Stimulated activated CD8-positive, alpha-beta memory T cell treated with anti-CD3 and anti-CD28 coated beads, Interleukin-12 subunit alpha, Interleukin-12 subunit beta, amount 100 ng/mL, for 1 hour (primary cell): ENCODE results near the gene SRBD1.
A peak's percentile ranks its signal among the peaks of the same experiment; 100 is the strongest.

Source experiments
- DNase-seq: peaks from one replicate; pipeline ENCODE4 v3.0.0-alpha.2; 2020; ENCODE audit warnings: low read depth

Gene SRBD1

DNA sequence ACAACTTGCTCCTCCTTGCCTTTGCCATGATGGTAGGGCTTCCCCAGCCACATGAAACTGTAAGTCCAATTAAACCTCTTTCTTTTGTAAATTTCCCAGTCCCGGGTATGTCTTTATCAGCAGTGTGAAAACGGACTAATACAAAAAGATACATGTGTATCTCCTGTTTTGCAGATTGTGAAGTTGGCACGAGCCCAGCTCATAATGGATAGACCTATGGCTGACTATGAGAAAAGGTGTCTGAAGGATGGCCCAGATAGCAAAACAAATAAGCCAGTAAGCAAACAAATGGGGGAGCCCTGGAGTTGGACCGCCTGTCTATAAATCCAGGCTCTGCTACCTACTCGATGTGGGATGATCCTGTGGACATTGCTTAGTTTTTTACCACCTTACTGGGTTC lies 24.9 kb upstream of the SRBD1 start:
- DNase-seq, result no peak

DNA sequence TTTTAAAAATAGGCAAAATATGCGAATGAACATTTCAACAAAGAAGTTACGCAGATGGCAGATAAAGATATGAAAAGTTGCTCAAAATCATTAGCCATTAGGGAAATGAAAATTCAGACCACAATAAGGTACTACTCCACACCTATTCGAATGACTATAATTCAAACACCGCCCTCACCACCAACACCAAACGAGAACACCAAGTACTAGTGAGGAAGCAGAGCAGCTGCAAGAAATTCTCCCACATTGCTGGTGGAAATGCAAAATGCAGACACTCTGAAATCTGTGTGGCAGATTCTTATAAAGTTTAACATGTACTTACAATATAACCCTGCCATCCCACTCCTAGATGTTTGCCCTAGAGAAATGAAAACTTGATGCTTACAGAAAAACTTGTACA lies 23.2 kb upstream of the SRBD1 start:
- DNase-seq, result no peak

DNA sequence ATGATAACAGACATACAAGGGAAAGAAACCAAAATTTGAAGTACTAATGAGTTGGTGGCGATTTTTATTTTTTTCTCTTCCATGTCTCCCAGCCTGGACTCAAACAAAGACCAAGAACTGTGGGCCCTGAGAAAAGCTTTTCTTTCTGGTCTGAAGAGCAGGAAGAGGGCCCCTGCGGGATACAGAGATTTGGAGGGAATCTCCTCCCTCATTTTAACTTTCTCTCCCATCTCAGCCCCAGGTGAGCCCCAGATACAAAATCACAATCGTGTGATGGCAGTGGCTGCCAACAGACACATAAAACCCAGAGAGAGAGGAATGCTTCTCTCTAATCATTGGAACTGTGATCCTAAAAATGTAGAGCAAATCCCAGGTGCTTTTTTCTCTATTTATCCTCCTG lies 20.9 kb upstream of the SRBD1 start:
- no peak for DNase-seq

DNA sequence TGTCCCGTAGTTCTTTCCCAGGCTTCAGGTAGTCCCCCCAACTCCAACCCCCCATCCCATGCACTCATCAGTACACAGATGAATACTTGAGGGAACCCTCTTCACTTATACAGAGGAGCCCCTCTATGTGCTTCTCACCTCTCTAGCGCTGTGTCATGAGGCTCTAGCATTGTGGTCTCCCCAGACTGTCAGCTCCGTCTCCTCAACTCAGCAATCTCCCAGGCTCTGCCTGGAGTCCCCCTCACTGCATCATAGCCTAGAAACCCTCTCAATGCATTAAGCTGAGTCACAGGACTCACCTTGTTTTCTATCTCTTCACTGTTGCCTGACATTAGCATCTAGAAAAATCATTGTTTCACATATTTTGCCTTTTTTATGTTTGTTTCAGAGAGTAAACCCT lies 20.3 kb upstream of the SRBD1 start:
- no peak for DNase-seq

DNA sequence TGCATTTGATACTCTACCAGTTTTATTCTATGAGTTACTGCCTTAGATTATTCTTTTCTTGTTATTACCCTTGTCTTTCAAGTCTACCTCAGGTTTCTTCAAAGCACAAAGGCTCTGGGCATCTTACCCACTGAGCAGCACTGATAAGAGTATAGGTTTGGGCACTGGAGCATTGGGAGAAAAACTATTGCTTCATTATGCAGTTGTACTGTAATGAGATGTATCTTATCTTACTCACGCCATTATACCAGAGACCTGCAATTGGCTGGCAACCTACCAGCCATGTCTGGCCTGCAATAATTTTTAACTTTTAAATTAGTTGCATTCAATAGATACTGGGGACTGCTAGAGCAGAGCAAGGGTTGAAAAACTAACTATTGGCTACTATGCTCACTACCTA lies 18.9 kb upstream of the SRBD1 start:
- no peak for DNase-seq

DNA sequence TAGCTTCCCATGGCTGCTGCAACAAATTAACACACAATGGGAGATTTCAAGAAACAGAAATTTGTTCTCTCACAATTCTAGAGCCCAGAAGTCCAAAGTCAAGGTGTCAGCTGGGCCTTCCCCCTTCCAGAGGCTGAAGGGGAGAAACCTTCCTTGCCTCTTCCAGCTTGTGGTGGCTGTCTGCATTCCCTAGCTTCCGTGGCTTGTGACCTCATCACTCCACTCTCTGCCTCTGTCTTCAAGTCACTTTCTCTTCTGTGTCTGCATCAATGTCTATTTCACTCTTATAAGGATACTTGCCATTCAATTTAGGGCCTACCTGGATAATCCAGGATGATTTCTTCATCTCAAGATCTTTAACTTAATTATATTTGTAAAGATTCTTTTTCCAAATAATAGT lies 16.8 kb upstream of the SRBD1 start:
- DNase-seq, result no peak

DNA sequence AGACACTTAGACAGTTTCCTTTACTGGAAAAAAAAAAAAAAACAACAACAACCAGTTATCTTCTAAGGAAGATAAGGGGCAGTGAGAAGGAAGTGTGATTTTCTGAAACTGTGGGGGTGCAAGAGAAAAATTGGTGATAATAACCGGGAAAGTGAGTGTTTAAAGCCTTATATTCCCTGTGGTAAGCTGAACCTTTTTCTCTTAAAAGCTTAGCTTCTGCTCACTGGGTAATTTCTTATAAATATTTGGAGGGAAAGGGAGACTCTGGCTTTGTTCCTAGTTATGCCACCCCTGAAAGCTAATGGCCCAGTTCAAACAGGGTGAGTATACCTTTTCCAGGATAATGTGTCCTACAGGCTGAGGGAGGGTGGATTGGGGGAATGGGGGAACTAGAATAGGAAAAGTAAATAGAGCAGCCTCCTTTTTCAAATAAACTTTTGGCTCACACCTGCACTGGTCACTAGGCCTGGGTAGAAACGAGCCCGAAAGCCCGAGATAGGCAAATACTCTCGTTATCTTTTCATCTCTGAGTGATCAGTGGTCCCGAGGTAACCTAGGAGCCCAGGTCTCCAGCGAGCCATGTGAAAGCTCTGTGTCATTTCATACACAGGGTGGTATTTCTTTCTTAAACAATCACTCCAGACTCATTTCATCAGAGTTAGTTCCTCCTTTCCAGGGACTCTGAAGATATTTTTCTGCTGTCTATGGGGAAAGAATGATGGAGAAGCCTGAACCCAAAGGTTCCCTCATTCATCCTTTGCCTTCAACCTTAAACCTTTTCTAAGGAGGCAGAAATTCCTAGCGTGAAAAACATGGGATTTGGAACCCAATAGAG lies 15.5 kb upstream of the SRBD1 start:
- DNase-seq, result no peak

DNA sequence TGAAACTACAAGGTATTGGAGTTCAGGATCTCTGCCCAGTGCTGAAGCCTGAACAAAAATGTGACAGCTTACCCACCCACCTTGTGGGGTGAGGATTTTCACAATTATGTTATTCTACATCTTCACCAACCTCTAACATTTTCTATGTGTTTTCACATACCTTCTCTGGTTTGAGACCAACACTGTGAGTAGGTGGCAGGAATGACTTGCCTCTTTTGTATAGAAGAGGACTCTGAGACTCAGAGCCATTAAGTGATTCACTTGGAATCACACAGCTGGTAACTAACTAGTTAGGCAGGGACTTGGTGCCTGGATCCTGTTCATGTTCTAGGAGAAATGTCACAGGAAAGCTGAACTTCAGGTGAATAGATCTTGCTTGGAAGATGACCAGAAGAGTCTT lies 14.8 kb upstream of the SRBD1 start:
- DNase-seq, result no peak

DNA sequence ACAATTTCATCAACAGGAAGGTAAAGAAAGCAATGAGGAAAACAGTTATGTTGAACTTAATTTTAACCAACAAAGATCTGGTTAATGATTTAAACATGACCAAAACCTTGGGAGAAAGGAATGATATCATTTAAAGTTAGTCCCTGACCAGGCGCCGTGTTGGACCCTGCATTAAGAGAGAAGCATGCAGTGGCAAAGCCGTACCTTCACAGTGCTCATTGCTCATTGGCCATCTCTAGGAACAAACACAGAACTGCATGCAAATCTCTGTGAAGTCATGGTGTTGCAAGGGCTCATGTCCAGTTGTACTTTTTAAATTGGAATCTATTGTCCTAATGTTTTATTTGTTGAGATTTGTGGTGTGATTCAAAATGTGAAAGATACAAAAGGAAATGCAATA lies 12.0 kb upstream of the SRBD1 start:
- DNase-seq, result no peak

DNA sequence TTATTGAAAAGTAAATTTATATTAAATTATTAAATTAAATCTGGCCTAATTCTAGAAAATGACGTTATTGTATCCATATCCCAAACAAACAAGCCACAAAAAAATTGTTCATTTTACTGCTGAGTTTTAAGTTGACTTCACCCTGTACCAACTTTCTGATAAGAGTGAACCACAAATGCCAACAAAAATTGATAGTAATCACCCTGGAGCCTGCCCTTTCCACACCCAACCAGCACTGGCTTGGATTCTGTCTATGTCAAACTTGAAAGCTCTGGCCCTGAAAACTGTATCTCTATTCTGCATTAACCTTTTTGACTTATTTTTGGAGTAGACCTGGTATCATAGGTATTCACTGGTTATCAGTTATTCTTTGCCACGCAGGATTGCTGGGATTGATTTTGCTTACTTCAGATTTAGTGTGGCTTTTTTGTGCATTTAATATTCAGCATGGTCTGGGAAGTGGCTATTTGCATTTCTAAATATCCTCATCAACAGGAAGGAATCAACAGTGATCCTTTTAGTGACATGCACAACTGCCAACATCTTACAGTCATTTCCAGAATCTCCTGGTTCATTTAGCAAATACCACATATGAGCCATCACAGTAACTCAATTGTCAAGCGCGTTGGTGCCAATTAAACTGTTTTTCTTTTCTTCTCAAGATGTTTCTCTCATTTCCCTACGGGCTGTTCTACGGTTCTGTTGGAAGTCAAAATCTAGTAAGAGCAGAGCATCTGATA lies 11.4 kb upstream of the SRBD1 start:
- DNase-seq, result no peak

DNA sequence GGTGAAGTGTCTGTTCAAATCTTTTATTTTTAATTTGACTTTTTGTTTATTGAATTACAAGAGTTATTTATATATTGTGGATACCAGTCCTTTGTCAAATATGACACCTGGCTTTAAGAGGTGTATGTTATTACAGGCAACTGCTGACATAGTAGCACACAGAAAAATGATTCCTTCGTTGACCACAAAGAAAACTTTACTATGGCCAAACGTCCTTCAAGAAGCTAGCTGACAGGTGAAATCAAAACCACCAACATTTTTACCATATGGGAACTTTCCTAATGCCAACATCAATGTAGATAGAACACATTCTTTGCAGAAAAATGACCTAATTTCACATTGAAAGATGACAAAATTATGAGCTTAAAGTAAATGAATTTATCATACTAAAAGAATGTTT lies 6.4 kb upstream of the SRBD1 start:
- DNase-seq, result no peak

DNA sequence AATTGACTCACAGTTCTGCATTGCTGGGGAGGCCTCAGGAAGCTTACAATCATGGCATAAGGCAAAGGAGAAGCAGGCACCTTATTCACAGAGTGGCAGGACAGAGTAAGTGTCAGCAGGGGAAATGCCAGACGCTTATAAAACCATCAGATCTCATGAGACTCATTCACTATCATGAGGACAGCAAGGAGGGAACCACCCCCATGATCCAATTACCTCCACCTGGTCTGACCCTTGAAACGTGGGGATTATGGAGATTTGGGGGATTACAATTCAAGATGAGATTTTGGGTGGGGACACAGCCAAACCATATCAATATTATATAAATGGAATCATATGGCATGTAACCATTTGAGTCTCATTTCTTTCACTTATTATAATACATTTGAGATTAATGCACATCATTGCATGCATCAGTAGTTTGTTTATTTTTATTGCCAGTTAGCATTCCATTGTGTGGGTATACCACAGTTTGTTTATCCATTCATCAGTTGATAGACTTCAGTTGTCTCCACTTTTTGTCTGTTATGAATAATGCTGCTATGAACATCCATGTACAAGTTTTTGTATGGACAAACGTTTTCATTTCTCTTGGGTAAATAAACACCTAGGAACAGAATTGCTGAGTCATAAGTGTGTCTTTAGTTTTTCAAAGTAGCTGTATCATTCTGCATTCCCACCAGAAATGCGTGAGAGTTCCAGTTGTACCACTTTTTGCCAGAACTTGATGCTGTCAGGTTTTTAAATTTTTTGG lies 5.8 kb upstream of the SRBD1 start:
- no peak for DNase-seq

DNA sequence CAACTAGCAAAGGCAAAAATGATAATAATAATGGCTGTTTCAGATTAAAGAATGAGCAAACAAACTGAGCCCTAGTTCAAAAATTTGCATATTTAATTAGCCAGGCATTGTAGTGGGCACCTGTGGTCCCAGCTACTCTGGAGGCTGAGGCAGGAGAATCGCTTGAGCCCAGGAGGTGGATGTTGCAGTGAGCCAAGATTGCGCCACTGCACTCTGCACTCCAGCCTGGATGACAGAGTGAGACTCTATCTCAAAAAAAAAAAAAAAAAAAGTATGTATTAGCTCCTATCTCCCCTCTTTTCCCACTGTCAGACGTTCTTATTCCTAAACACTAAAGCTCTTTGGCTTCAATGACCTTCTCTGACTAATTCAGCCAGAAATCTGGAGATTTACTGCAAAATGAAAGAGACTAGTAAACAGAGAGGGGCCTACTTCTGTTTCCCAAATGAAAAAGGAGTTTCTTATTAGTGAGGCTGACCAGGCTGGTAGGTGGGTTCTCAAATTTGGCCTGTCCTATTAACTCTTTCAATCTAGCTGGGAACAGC lies 3.9 kb upstream of the SRBD1 start:
- DNase-seq, result no peak

DNA sequence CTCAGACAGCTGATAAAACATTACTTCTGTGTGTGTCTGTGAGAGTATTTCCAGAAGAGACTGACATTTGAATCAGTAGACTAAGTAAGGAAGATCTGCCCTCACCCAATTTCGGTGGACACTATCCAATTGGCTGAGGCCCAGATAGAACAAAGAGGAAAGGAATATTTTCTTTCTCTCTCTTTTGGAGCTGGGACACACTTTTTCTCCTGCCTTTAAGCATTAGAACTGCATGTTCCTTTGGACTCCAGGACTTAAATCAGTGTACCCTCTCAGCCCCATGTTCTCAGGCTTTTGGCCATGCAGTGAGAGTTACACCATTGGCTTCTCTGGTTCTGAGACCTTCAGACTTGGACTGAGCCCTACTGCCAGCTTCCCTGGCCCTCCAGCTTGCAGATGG lies 3.3 kb upstream of the SRBD1 start:
- no peak for DNase-seq

DNA sequence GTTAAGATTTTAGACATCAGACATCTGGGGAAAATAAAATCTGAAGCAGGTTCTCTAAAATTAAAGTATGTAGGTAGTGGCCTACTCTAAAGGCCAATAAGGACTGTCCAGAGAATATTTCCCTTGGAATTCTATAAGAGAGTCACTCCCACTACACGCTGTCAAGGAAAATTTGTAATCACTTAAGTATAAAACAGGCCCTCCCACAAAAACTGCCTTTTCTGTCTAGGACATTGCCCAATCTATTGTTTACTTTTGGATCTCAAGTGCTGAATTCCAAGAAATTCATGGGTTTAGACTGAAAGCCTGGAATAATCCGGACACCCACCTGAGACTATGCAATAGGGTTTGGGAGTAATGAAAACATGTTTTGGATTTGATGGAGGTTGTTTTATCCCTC lies 1.7 kb upstream of the SRBD1 start:
- DNase-seq, result no peak

DNA sequence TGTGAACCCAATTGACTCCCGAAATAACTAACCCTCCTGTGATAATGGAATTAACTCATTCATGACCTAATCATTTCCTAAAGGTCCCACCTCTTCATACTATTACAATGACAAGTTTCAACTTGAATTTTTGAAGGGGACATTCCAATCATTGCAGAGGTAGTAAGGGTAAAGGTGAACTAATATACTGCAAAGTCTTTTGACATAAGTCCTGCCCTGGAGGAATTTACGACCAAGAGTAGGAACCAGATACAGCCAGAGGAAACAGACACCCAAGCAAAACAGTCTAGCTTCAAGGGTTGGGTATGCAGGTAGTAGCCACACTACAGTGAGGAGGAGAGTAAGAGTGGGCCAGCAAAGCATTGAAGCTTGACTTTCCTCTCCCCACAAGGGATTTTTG lies 1.2 kb upstream of the SRBD1 start:
- DNase-seq, result no peak

DNA sequence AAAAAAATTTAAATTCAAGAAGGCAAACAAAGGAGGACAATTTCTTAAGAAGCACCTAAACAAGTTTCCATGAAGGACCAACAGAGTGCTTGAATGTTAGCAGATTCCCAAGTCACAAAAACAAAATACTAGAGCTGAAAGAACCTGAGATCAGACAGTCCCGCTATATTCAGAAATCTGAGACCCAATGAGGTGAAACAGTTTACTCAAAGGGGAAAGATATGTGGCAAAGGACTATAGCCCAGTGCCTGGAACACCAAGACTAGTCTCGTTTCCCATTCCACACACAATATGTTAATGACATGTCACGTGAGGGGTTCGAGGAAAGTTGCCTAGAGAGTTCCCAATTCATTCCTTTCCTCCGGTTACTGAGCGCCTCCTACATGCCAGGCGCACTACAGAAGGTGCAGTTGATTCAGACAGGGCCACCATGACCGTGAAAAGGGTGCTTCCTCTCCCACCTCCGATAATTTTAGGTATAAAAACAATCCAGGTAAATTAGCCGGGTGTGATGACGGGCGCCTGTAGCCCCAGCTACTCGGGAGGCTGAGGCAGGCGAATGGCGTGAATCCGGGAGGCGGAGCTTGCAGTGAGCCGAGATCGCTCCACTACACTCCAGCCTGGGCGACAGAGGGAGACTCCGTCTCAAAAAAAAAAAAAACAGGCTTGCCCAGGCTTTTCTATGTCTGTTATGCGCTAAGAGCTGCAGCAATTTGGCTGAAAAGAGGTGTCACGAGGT lies 617 bp downstream of the SRBD1 start:
- peak; percentile 11 for DNase-seq

DNA sequence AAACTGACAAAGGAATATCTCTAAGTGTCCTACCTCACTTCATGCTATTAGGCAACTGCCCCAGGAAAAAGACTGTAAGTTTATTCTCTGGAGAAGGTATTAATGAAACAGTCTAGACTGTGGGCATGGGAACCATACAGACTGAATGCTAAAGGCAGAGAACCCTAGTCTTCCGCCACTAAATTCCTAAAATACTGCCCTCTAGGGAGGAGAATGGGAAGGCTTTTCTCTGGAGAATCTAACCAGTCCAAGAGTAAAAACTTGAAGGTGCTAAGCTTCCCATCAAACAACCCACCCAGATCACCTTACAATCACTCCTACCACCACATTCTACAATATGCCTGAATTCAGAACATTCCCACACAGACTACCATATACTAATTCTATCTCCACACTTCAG lies 3.4 kb downstream of the SRBD1 start:
- no peak for DNase-seq

DNA sequence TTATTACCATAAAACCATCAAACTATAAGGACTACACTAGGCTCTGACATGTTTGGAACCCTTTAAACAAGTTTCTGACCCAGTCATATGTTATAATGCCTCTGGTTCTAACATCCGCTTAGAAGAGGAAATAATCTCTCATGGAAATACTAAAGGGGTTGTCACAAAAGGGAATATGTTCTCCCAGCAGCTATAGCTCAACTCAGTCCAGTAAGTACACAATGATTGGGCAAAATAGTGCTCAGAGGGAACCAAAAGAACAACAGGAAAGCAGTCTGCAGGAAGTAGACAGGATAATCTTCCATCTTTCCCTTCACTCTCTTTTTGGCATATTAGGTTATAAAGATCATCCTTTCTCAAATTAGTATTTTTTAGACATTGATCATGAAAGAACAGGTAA lies 4.3 kb downstream of the SRBD1 start:
- DNase-seq, result no peak

DNA sequence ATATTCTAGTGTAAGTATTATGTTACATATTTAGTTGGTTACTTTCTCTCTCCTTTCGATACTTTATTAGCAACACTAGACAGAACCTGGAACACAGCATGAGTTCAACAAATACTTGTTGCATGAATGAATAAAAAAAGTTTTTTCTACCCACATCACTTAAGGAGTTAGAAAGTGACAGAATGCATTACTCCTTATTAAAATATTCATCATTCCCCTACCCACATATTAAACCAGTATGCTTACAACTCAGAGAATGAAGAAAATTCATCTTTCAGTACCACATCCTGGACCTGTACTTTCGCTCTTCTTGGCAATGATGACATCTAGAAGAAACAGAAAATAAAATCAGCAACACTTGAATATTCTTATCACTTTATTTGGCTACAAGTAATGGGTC lies 6.0 kb downstream of the SRBD1 start:
- no peak for DNase-seq

DNA sequence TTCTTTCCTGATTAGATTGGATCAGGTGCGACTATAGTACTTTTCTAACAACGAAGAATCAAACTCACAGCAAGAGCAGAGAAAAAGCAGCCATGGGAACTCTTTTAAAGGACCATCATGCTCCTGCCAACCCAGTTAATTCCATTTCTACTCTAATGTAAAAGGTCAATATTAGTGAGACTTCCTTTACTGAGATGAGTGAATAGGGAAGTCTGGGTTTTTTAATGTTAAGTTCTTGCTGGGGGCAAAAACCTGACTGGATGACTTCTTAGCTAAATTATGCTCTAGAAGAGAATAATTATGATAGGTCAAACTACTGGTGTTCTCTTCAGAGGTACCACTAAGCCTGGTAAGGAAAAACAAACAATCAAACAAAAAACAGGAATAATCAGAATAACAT lies 8.4 kb downstream of the SRBD1 start:
- no peak for DNase-seq

DNA sequence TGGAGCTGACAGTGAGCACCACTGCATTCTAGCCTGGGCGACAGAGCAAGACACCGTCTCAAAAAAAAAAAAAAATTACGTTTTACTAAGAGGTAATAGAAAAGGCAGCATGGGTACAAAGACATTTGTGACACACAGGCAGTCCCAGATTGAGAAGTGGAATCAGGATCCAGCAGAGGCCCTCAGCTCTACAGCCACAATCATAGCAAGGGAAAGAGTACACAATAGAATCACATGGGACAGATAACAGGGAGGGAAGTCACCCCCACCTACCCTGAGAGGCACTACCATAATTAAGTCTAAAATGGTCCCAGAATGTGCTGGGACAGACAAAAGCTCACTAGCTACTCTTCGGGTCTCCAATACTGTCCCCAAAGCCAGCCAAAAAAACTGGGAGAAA lies 12.5 kb downstream of the SRBD1 start:
- DNase-seq, result no peak
